Prostate gland (tissue), 2 donors: ENCODE measurements around the gene PRMT5.
A peak's percentile ranks its signal among the peaks of the same experiment; 100 is the strongest.

Source experiments
- CTCF ChIP-seq, 4 experiments: fragments of 200-600 bp in 2 of 4; fragments of 450-650 bp in 2 of 4; sonication (generic) in 2 of 4; IDR thresholded peaks; 1 replicate in 3 of 4; 2 replicates in 1 of 4; pipeline ENCODE4 v1.5.1; 2016 to 2019; ENCODE audit warnings: antibody characterized with exemption in 4 of 4, mild to moderate bottlenecking in 2 of 4, moderate library complexity in 2 of 4
- POLR2A ChIP-seq: fragments of 450-650 bp; IDR thresholded peaks from one replicate; pipeline ENCODE4 v1.6.1; 2016; ENCODE audit warnings: antibody characterized with exemption, mild to moderate bottlenecking

- TF ChIP-seq POLR2A (peak; percentile 93), CTCF (IDR thresholded peaks at IDR 0.05) (peak in 2 of 4 experiments; percentile 7 to 30)
Observed at GRCh38 chr14:22871224-22872032, 57.7 kb downstream of the PRMT5 start, which contains the start of gene LRP10.
